ENCODE results near the gene MAP3K5.

The MAP3K5 gene

DNA sequence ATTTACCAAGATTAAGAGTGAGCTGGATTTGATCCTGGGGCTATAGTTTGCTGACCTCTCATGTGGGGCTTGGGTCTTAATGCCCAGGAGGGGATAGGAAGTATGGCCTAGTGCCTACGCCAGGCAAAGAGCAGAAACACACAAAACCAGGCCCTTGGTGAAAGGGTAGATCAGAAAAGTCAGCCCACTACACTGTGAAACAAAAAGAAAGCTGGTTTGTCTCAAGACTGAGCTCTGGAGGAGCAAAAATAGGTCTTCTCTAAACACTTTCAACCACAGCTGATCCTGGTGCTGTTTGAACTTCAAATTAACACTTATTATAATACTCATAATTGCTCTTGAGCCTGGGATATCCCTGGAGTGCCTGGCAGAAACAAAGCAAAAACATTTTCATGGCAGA lies 167.0 kb downstream of the MAP3K5 start:
- Histone ChIP-seq H4K91ac (ENCODE audit: low read length) (no peak overlapping the region), H3K27ac (ENCODE audit: low read length, poor library complexity, severe bottlenecking) (no peak overlapping the region), H3K4me1 (ENCODE audit: control insufficient read depth, insufficient read depth, low read depth, low read length) (peaks cover 3% of the 10 kb centered on the region), H3K27me3 (ENCODE audit: control insufficient read depth in 1 of 2, insufficient read depth in 1 of 2, low read length in 2 of 2) (no peaks in the 10 kb centered on the region), H4K8ac (ENCODE audit: low read length) (no peak overlapping the region), H3K23ac (ENCODE audit: low read length in 2 of 2) (no peak overlapping the region), H2AFZ (ENCODE audit: low read depth, low read length) (no peak overlapping the region), H3K18ac (ENCODE audit: low read depth in 1 of 2, low read length in 2 of 2) (no peak overlapping the region), H3K9ac (ENCODE audit: low read length) (no peak overlapping the region), H3K9me3 (ENCODE audit: control insufficient read depth, low read length) (no peaks in the 10 kb centered on the region), H3K79me1 (replicated peaks; ENCODE audit: low read length, poor library complexity, severe bottlenecking) (no peaks in the 10 kb centered on the region), H2BK15ac (ENCODE audit: low read depth, poor library complexity, severe bottlenecking) (no peak overlapping the region), H2BK120ac (ENCODE audit: low read depth, low read length) (no peak overlapping the region), H3K36me3 (ENCODE audit: control insufficient read depth in 1 of 2, insufficient read depth in 2 of 2, low read depth in 1 of 2, low read length in 2 of 2) (no peaks in the 10 kb centered on the region), H3K4ac (ENCODE audit: low read depth in 1 of 2, low read length in 2 of 2) (no peak overlapping the region), H2AK5ac (ENCODE audit: low read length, severe bottlenecking) (peak overlapping the region; percentile 78), H3K14ac (ENCODE audit: low read length in 2 of 2) (no peak overlapping the region), H3K4me2 (ENCODE audit: low read length, poor library complexity, severe bottlenecking) (no peak overlapping the region), H2BK12ac (ENCODE audit: low read length in 2 of 2) (peak overlapping the region in 1 of 2 experiments; percentile 60), H3K4me3 (ENCODE audit: insufficient read depth in 1 of 2, low read depth in 1 of 2, low read length in 2 of 2) (no peak overlapping the region), H2BK5ac (ENCODE audit: low read depth, low read length, poor library complexity, severe bottlenecking) (no peak overlapping the region)
- 92% methylated on average over 1 of the region's 1 CpG for WGBS
- no peak for DNase-seq

DNA sequence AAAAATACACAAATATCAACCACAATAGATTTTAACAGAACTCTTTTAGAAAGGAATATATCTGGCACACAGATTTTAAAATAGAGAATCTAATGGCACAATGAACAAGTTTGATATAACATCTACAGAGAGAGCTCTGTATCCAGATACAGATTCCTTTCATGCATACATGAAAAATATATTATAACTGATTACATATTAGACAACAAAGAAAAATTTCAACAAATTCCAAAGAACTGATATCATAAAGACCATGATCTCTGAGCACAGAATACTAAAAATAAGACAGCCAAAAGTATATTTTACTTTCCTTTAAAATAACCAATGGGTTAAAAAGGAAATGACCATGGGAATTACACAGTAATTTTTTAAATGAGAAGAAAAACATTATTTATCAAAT lies 167.9 kb downstream of the MAP3K5 start:
- no peak overlapping the region for H2BK120ac ChIP-seq (ENCODE audit: low read depth, low read length)
- H2AK5ac ChIP-seq (ENCODE audit: low read length, severe bottlenecking) = no peak overlapping the region
- no peak overlapping the region for H3K23ac ChIP-seq (ENCODE audit: low read length in 2 of 2)
- no peak overlapping the region for H3K14ac ChIP-seq (ENCODE audit: low read length in 2 of 2)
- no peak overlapping the region for H3K27ac ChIP-seq (ENCODE audit: low read length, poor library complexity, severe bottlenecking)
- no peak overlapping the region for H3K4ac ChIP-seq (ENCODE audit: low read depth in 1 of 2, low read length in 2 of 2)
- no peak overlapping the region for H2BK15ac ChIP-seq (ENCODE audit: low read depth, poor library complexity, severe bottlenecking)
- no peak overlapping the region for H3K9ac ChIP-seq (ENCODE audit: low read length)
- DNase-seq = no peak
- H3K18ac ChIP-seq (ENCODE audit: low read depth in 1 of 2, low read length in 2 of 2) = no peak overlapping the region
- no peak overlapping the region for H3K4me2 ChIP-seq (ENCODE audit: low read length, poor library complexity, severe bottlenecking)
- H2BK12ac ChIP-seq (ENCODE audit: low read length in 2 of 2) = no peak overlapping the region
- H4K91ac ChIP-seq (ENCODE audit: low read length) = no peak overlapping the region
- H2BK5ac ChIP-seq (ENCODE audit: low read depth, low read length, poor library complexity, severe bottlenecking) = no peak overlapping the region
- no peak overlapping the region for H3K4me3 ChIP-seq (ENCODE audit: insufficient read depth in 1 of 2, low read depth in 1 of 2, low read length in 2 of 2)
- peaks cover 3% of the 10 kb centered on the region for H3K4me1 ChIP-seq (ENCODE audit: control insufficient read depth, insufficient read depth, low read depth, low read length)
- no peak overlapping the region for H2AFZ ChIP-seq (ENCODE audit: low read depth, low read length)
- no peaks in the 10 kb centered on the region for H3K9me3 ChIP-seq (ENCODE audit: control insufficient read depth, low read length)
- peaks cover 0 to 3% of the 10 kb centered on the region in 2 experiments for H3K36me3 ChIP-seq (ENCODE audit: control insufficient read depth in 1 of 2, insufficient read depth in 2 of 2, low read depth in 1 of 2, low read length in 2 of 2)
- no peaks in the 10 kb centered on the region for H3K27me3 ChIP-seq (ENCODE audit: control insufficient read depth in 1 of 2, insufficient read depth in 1 of 2, low read length in 2 of 2)
- H4K8ac ChIP-seq (ENCODE audit: low read length) = no peak overlapping the region
- no peaks in the 10 kb centered on the region for H3K79me1 ChIP-seq (replicated peaks; ENCODE audit: low read length, poor library complexity, severe bottlenecking)

DNA sequence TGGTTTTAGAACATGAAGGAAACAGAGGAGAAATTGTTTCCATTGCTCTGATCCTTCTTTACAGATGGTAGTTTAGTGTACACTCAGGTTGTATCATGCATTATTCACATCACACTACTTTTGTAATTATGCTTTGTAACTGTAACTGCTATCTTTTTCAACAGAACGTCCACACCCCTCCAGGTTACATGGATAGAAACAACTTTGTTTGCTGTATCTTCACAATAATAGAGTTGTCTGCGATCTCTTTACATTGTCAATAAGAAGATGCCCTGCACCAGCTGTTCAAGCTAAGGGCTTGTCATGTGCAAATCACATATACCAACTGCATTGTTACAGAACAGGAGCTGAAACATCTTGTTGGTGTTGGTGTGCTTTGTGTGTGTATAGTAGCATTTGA lies 174.2 kb downstream of the MAP3K5 start:
- H4K8ac ChIP-seq (ENCODE audit: low read length) = no peak overlapping the region
- H3K4me3 ChIP-seq (ENCODE audit: insufficient read depth in 1 of 2, low read depth in 1 of 2, low read length in 2 of 2) = no peak overlapping the region
- no peak overlapping the region for H3K14ac ChIP-seq (ENCODE audit: low read length in 2 of 2)
- WGBS = 97% methylated on average over 2 of the region's 2 CpGs
- peaks cover 1% of the 10 kb centered on the region for H3K4me1 ChIP-seq (ENCODE audit: control insufficient read depth, insufficient read depth, low read depth, low read length)
- H2BK15ac ChIP-seq (ENCODE audit: low read depth, poor library complexity, severe bottlenecking) = no peak overlapping the region
- H2BK12ac ChIP-seq (ENCODE audit: low read length in 2 of 2) = no peak overlapping the region
- no peak overlapping the region for H2AK5ac ChIP-seq (ENCODE audit: low read length, severe bottlenecking)
- H3K27ac ChIP-seq (ENCODE audit: low read length, poor library complexity, severe bottlenecking) = no peak overlapping the region
- H2BK5ac ChIP-seq (ENCODE audit: low read depth, low read length, poor library complexity, severe bottlenecking) = no peak overlapping the region
- no peak for DNase-seq
- no peak overlapping the region for H2BK120ac ChIP-seq (ENCODE audit: low read depth, low read length)
- no peak overlapping the region for H3K23ac ChIP-seq (ENCODE audit: low read length in 2 of 2)
- no peak overlapping the region for H3K9ac ChIP-seq (ENCODE audit: low read length)
- no peak overlapping the region for H4K91ac ChIP-seq (ENCODE audit: low read length)
- H3K18ac ChIP-seq (ENCODE audit: low read depth in 1 of 2, low read length in 2 of 2) = no peak overlapping the region
- no peak overlapping the region for H3K4me2 ChIP-seq (ENCODE audit: low read length, poor library complexity, severe bottlenecking)
- no peak overlapping the region for H2AFZ ChIP-seq (ENCODE audit: low read depth, low read length)
- no peaks in the 10 kb centered on the region for H3K79me1 ChIP-seq (replicated peaks; ENCODE audit: low read length, poor library complexity, severe bottlenecking)
- H3K36me3 ChIP-seq (ENCODE audit: control insufficient read depth in 1 of 2, insufficient read depth in 2 of 2, low read depth in 1 of 2, low read length in 2 of 2) = peaks cover 0 to 3% of the 10 kb centered on the region in 2 experiments
- H3K9me3 ChIP-seq (ENCODE audit: control insufficient read depth, low read length) = no peaks in the 10 kb centered on the region
- no peaks in the 10 kb centered on the region for H3K27me3 ChIP-seq (ENCODE audit: control insufficient read depth in 1 of 2, insufficient read depth in 1 of 2, low read length in 2 of 2)
- H3K4ac ChIP-seq (ENCODE audit: low read depth in 1 of 2, low read length in 2 of 2) = no peak overlapping the region

DNA sequence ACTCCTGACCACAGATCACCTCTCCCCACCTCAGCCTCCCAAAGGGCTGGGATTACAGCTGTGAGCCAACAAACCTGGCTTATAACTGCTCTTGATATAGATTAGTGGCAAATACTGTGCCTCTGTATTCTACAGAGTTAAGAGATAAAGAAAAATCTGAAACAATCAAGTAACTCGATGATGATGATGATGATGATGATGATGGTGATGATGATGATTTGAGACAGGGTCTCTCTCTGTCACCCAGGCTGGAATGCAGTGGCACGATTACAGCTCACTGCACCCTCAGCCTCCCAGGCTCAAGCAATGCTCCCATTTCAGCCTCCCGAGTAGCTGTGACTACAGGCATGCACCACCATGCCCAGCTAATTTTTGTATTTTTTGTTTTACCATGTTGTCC lies 175.8 kb downstream of the MAP3K5 start:
- Histone ChIP-seq H2BK15ac (ENCODE audit: low read depth, poor library complexity, severe bottlenecking) (peak overlapping the region; percentile 7), H3K18ac (ENCODE audit: low read depth in 1 of 2, low read length in 2 of 2) (no peak overlapping the region), H3K4ac (ENCODE audit: low read depth in 1 of 2, low read length in 2 of 2) (no peak overlapping the region), H3K4me3 (ENCODE audit: insufficient read depth in 1 of 2, low read depth in 1 of 2, low read length in 2 of 2) (no peak overlapping the region), H3K27ac (ENCODE audit: low read length, poor library complexity, severe bottlenecking) (no peak overlapping the region), H2AK5ac (ENCODE audit: low read length, severe bottlenecking) (no peak overlapping the region), H3K14ac (ENCODE audit: low read length in 2 of 2) (no peak overlapping the region), H4K91ac (ENCODE audit: low read length) (peak overlapping the region; percentile 27), H3K27me3 (ENCODE audit: control insufficient read depth in 1 of 2, insufficient read depth in 1 of 2, low read length in 2 of 2) (no peaks in the 10 kb centered on the region), H4K8ac (ENCODE audit: low read length) (no peak overlapping the region), H2BK5ac (ENCODE audit: low read depth, low read length, poor library complexity, severe bottlenecking) (no peak overlapping the region), H2BK120ac (ENCODE audit: low read depth, low read length) (no peak overlapping the region), H2AFZ (ENCODE audit: low read depth, low read length) (no peak overlapping the region), H3K9ac (ENCODE audit: low read length) (no peak overlapping the region), H3K4me1 (ENCODE audit: control insufficient read depth, insufficient read depth, low read depth, low read length) (peaks cover 3% of the 10 kb centered on the region), H3K4me2 (ENCODE audit: low read length, poor library complexity, severe bottlenecking) (no peak overlapping the region), H3K79me1 (replicated peaks; ENCODE audit: low read length, poor library complexity, severe bottlenecking) (no peaks in the 10 kb centered on the region), H3K23ac (ENCODE audit: low read length in 2 of 2) (no peak overlapping the region), H2BK12ac (ENCODE audit: low read length in 2 of 2) (no peak overlapping the region), H3K9me3 (ENCODE audit: control insufficient read depth, low read length) (no peaks in the 10 kb centered on the region), H3K36me3 (ENCODE audit: control insufficient read depth in 1 of 2, insufficient read depth in 2 of 2, low read depth in 1 of 2, low read length in 2 of 2) (peaks cover 0 to 6% of the 10 kb centered on the region in 2 experiments)
- DNase-seq = no peak
- 100% methylated on average over 3 of the region's 3 CpGs for WGBS
